Measurements from ENCODE around the gene MICAL3. TPM values are rescaled to one million over a fixed set of nuclear protein-coding genes. Genes with fewer than 3 reads are reported as not detected.

MICAL3 gene
- total and polyA plus RNA-seq, 2 of the 8 experiments (the other 6 are each of a cell fraction or from before 2014, with no cell fraction given), result 8.3 to 41.8 TPM

DNA sequence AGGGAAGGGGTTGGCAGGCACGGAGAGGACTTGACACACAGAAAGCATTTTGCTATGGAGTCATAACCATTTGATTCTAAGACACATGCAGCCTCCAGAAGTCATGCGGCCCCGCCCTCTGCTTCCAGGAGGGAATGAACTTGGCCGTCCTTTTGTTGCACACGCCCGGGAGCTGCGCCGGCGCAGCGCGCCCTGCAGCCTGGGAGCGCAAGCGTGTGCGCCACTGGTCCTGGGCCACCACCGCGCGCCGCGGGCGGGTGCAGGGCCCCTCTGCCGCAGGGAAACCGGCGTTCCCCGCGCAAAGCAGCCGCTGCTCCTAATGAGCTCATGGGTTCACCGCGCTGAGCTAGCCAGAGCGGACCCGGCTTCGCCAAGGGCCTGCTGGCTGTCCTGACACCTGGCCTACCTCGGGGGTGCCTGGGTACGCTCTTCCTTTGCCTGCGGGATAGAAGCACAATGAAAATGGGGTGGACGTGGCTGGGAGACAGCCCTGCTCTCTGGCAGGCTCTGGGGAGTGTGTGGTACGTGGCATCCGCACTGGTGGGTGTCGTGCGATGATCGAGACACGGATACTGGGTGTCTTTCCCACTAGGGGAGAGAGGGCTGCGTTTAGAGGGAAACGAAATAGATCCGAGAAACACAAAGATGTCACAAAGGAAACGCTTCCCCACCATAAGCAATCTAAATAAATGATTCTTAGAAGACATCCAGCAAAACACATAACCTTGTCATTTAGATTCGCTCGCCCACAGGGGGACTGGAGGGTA is 669 bp downstream of the MICAL3 start (continued):
- TF ChIP-seq, protein P1, sequence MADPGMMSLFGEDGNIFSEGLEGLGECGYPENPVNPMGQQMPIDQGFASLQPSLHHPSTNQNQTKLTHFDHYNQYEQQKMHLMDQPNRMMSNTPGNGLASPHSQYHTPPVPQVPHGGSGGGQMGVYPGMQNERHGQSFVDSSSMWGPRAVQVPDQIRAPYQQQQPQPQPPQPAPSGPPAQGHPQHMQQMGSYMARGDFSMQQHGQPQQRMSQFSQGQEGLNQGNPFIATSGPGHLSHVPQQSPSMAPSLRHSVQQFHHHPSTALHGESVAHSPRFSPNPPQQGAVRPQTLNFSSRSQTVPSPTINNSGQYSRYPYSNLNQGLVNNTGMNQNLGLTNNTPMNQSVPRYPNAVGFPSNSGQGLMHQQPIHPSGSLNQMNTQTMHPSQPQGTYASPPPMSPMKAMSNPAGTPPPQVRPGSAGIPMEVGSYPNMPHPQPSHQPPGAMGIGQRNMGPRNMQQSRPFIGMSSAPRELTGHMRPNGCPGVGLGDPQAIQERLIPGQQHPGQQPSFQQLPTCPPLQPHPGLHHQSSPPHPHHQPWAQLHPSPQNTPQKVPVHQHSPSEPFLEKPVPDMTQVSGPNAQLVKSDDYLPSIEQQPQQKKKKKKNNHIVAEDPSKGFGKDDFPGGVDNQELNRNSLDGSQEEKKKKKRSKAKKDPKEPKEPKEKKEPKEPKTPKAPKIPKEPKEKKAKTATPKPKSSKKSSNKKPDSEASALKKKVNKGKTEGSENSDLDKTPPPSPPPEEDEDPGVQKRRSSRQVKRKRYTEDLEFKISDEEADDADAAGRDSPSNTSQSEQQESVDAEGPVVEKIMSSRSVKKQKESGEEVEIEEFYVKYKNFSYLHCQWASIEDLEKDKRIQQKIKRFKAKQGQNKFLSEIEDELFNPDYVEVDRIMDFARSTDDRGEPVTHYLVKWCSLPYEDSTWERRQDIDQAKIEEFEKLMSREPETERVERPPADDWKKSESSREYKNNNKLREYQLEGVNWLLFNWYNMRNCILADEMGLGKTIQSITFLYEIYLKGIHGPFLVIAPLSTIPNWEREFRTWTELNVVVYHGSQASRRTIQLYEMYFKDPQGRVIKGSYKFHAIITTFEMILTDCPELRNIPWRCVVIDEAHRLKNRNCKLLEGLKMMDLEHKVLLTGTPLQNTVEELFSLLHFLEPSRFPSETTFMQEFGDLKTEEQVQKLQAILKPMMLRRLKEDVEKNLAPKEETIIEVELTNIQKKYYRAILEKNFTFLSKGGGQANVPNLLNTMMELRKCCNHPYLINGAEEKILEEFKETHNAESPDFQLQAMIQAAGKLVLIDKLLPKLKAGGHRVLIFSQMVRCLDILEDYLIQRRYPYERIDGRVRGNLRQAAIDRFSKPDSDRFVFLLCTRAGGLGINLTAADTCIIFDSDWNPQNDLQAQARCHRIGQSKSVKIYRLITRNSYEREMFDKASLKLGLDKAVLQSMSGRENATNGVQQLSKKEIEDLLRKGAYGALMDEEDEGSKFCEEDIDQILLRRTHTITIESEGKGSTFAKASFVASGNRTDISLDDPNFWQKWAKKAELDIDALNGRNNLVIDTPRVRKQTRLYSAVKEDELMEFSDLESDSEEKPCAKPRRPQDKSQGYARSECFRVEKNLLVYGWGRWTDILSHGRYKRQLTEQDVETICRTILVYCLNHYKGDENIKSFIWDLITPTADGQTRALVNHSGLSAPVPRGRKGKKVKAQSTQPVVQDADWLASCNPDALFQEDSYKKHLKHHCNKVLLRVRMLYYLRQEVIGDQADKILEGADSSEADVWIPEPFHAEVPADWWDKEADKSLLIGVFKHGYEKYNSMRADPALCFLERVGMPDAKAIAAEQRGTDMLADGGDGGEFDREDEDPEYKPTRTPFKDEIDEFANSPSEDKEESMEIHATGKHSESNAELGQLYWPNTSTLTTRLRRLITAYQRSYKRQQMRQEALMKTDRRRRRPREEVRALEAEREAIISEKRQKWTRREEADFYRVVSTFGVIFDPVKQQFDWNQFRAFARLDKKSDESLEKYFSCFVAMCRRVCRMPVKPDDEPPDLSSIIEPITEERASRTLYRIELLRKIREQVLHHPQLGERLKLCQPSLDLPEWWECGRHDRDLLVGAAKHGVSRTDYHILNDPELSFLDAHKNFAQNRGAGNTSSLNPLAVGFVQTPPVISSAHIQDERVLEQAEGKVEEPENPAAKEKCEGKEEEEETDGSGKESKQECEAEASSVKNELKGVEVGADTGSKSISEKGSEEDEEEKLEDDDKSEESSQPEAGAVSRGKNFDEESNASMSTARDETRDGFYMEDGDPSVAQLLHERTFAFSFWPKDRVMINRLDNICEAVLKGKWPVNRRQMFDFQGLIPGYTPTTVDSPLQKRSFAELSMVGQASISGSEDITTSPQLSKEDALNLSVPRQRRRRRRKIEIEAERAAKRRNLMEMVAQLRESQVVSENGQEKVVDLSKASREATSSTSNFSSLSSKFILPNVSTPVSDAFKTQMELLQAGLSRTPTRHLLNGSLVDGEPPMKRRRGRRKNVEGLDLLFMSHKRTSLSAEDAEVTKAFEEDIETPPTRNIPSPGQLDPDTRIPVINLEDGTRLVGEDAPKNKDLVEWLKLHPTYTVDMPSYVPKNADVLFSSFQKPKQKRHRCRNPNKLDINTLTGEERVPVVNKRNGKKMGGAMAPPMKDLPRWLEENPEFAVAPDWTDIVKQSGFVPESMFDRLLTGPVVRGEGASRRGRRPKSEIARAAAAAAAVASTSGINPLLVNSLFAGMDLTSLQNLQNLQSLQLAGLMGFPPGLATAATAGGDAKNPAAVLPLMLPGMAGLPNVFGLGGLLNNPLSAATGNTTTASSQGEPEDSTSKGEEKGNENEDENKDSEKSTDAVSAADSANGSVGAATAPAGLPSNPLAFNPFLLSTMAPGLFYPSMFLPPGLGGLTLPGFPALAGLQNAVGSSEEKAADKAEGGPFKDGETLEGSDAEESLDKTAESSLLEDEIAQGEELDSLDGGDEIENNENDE (IDR thresholded peaks at IDR 0.05; ENCODE audit: insufficient replicate concordance, low read length), result no peak
- TF ChIP-seq BACH1 (IDR thresholded peaks at IDR 0.05; ENCODE audit: low read length) (no peak), CTBP2 (IDR thresholded peaks at IDR 0.05; ENCODE audit: borderline replicate concordance, insufficient read depth, insufficient read length, low read length) (no peak), ASH2L (IDR thresholded peaks at IDR 0.05; ENCODE audit: low read length) (peak; percentile 36), TAF1 (IDR thresholded peaks at IDR 0.05; ENCODE audit: low read depth, low read length) (peak; percentile 35; the same call in 1 of the 2 replicates), RBBP5 (IDR thresholded peaks at IDR 0.05; ENCODE audit: borderline replicate concordance, low read depth, low read length) (no peak), HDAC2 (IDR thresholded peaks at IDR 0.05; ENCODE audit: borderline replicate concordance in 1 of 2, low read depth in 2 of 2, low read length in 2 of 2) (0 out of 4 replicates have a peak, but pooled peaks of 1 of the 2 experiments have one; percentile 49), GTF2F1 (IDR thresholded peaks at IDR 0.05; ENCODE audit: borderline replicate concordance, low read depth, low read length) (no peak), FOSL1 (IDR thresholded peaks at IDR 0.05; ENCODE audit: insufficient read depth, low read depth, low read length) (no peak)
